Activated CD4-positive, alpha-beta memory T cell treated with anti-CD3 and anti-CD28 coated beads for 36 hours (primary cell): Measurements from ENCODE around the gene PDGFD. TPM values are rescaled to one million over a fixed set of nuclear protein-coding genes. Genes with fewer than 3 reads are reported as not detected.

Experiments used
- CTCF ChIA-PET: fragments of 350-600 bp; sonication (Branson Sonifier 250); formaldehyde crosslinking; loops from one replicate; lab custom pipeline; 2021; ENCODE audit warnings: antibody characterized with exemption, inconsistent platforms; lab: Charles Lee
- POLR2A ChIA-PET: fragments of 350-600 bp; sonication (Branson Sonifier 250); formaldehyde crosslinking; loops from one replicate; lab custom pipeline; 2021; ENCODE audit warnings: antibody characterized with exemption; lab: Charles Lee
- DNase-seq: peaks from one replicate; pipeline ENCODE4 v3.0.0-alpha.2; 2020
- H3K27ac Mint-ChIP-seq: one replicate; pipeline ENCODE4 v1.8.0; 2021; ENCODE audit warnings: mixed read lengths
- H3K27me3 Mint-ChIP-seq: one replicate; pipeline ENCODE4 v1.8.0; 2021; ENCODE audit warnings: mixed read lengths
- H3K36me3 Mint-ChIP-seq: one replicate; pipeline ENCODE4 v1.8.0; 2021; ENCODE audit warnings: mixed read lengths
- H3K4me1 Mint-ChIP-seq: one replicate; pipeline ENCODE4 v1.8.0; 2021; ENCODE audit warnings: low read depth, mixed read lengths
- H3K4me3 Mint-ChIP-seq: one replicate; pipeline ENCODE4 v1.8.0; 2021; ENCODE audit warnings: mild to moderate bottlenecking, mixed read lengths
- H3K9me3 Mint-ChIP-seq: one replicate; pipeline ENCODE4 v1.8.0; 2021; ENCODE audit warnings: mixed read lengths
- intact Hi-C: fragments of 100-400 bp; cut with micrococcal nuclease; formaldehyde crosslinking; loops from one replicate; pipeline ENCODE4 v1.15.1; 2023
- total RNA-seq, 2 experiments: library from RNA; stranded (reverse); gene quantifications; one replicate each; pipeline ENCODE4 v1.2.3, GENCODE V29; 2021

Gene PDGFD
- total RNA-seq, 2 experiments from 2014 or later, result not detected

- H3K4me3 Mint-ChIP-seq, result no peak overlapping the region
- H3K27ac Mint-ChIP-seq, result no peak overlapping the region
- DNase-seq, result no peak
- H3K36me3 Mint-ChIP-seq, result no peaks in the 10 kb centered on the region
- CTCF ChIA-PET, result no interaction called here
- POLR2A ChIA-PET, result no interaction called here
- H3K27me3 Mint-ChIP-seq, result no peaks in the 10 kb centered on the region
- H3K4me1 Mint-ChIP-seq, result no peaks in the 10 kb centered on the region
- intact Hi-C loops, result no loop called here
- H3K9me3 Mint-ChIP-seq, result peaks cover 2% of the 10 kb centered on the region
Observed at GRCh38 chr11:104106136-104106754, 57.7 kb downstream of the PDGFD start.

- intact Hi-C loops, result no loop called here
Observed at GRCh38 chr11:104105155-104105554, 58.8 kb downstream of the PDGFD start.

GRCh38 chr11:104104664-104105063 lies 59.3 kb downstream of the PDGFD start:
- no peak for DNase-seq
- no peak overlapping the region for H3K4me3 Mint-ChIP-seq
- H3K27ac Mint-ChIP-seq, result no peak overlapping the region
- ChIA-PET CTCF (no interaction called here), POLR2A (no interaction called here)
- no peaks in the 10 kb centered on the region for H3K36me3 Mint-ChIP-seq
- no peaks in the 10 kb centered on the region for H3K27me3 Mint-ChIP-seq
- intact Hi-C loops, result no loop called here
- H3K4me1 Mint-ChIP-seq, result no peaks in the 10 kb centered on the region
- H3K9me3 Mint-ChIP-seq, result peaks cover 2% of the 10 kb centered on the region

More at GRCh38 chr11:104105155-104105554, 58.8 kb downstream of the PDGFD start:
- no peak for DNase-seq
- Mint-ChIP-seq H3K4me3 (no peak overlapping the region), H3K4me1 (no peaks in the 10 kb centered on the region), H3K9me3 (peaks cover 2% of the 10 kb centered on the region), H3K27ac (no peak overlapping the region), H3K36me3 (no peaks in the 10 kb centered on the region), H3K27me3 (no peaks in the 10 kb centered on the region)
- POLR2A ChIA-PET, result no interaction called here
- CTCF ChIA-PET, result no interaction called here

- Mint-ChIP-seq H3K9me3 (peaks cover 2% of the 10 kb centered on the region), H3K4me3 (no peak overlapping the region), H3K27ac (no peak overlapping the region), H3K36me3 (no peaks in the 10 kb centered on the region), H3K27me3 (no peaks in the 10 kb centered on the region), H3K4me1 (no peaks in the 10 kb centered on the region)
- no peak for DNase-seq
- ChIA-PET POLR2A (no interaction called here), CTCF (no interaction called here)
- intact Hi-C loops, result no loop called here
Observed at GRCh38 chr11:104104201-104104600, 59.7 kb downstream of the PDGFD start.

GRCh38 chr11:104098555-104098954 lies 65.4 kb downstream of the PDGFD start:
- Mint-ChIP-seq H3K36me3 (no peaks in the 10 kb centered on the region), H3K27ac (no peak overlapping the region), H3K4me1 (no peaks in the 10 kb centered on the region), H3K4me3 (no peak overlapping the region), H3K9me3 (peaks cover 2% of the 10 kb centered on the region), H3K27me3 (no peaks in the 10 kb centered on the region)
- ChIA-PET CTCF (no interaction called here), POLR2A (interaction anchor here (0.5 kb wide), 1 partner anchor 418 kb away, joined by 3 read pairs; no protein-coding TSS in a partner anchor)
- no peak for DNase-seq
- intact Hi-C loops, result no loop called here

- Mint-ChIP-seq H3K27me3 (no peaks in the 10 kb centered on the region), H3K4me1 (no peaks in the 10 kb centered on the region), H3K4me3 (no peak overlapping the region), H3K27ac (no peak overlapping the region), H3K36me3 (no peaks in the 10 kb centered on the region), H3K9me3 (peaks cover 2% of the 10 kb centered on the region)
- ChIA-PET POLR2A (no interaction called here), CTCF (no interaction called here)
- no peak for DNase-seq
- intact Hi-C loops, result no loop called here
Observed at GRCh38 chr11:104098132-104098531, 65.8 kb downstream of the PDGFD start.

GRCh38 chr11:104096900-104097299 lies 67.0 kb downstream of the PDGFD start:
- DNase-seq, result no peak
- Mint-ChIP-seq H3K4me3 (no peak overlapping the region), H3K4me1 (no peaks in the 10 kb centered on the region), H3K9me3 (peaks cover under 1% of the 10 kb centered on the region), H3K27me3 (no peaks in the 10 kb centered on the region), H3K27ac (no peak overlapping the region), H3K36me3 (no peaks in the 10 kb centered on the region)
- POLR2A ChIA-PET, result no interaction called here
- intact Hi-C loops, result no loop called here
- CTCF ChIA-PET, result no interaction called here

GRCh38 chr11:104095791-104096190 lies 68.2 kb downstream of the PDGFD start:
- intact Hi-C loops, result no loop called here
- DNase-seq, result no peak
- ChIA-PET CTCF (no interaction called here), POLR2A (no interaction called here)
- no peaks in the 10 kb centered on the region for H3K27me3 Mint-ChIP-seq
- no peaks in the 10 kb centered on the region for H3K9me3 Mint-ChIP-seq
- no peak overlapping the region for H3K4me3 Mint-ChIP-seq
- H3K4me1 Mint-ChIP-seq, result no peaks in the 10 kb centered on the region
- no peaks in the 10 kb centered on the region for H3K36me3 Mint-ChIP-seq
- no peak overlapping the region for H3K27ac Mint-ChIP-seq

GRCh38 chr11:104094576-104094975 lies 69.4 kb downstream of the PDGFD start:
- H3K27ac Mint-ChIP-seq, result no peak overlapping the region
- intact Hi-C loops, result no loop called here
- POLR2A ChIA-PET, result no interaction called here
- H3K4me3 Mint-ChIP-seq, result no peak overlapping the region
- H3K27me3 Mint-ChIP-seq, result no peaks in the 10 kb centered on the region
- no peaks in the 10 kb centered on the region for H3K9me3 Mint-ChIP-seq
- H3K4me1 Mint-ChIP-seq, result no peaks in the 10 kb centered on the region
- CTCF ChIA-PET, result no interaction called here
- no peaks in the 10 kb centered on the region for H3K36me3 Mint-ChIP-seq
- no peak for DNase-seq

GRCh38 chr11:104093426-104094280 lies 70.3 kb downstream of the PDGFD start:
- H3K36me3 Mint-ChIP-seq, result no peaks in the 10 kb centered on the region
- no peak for DNase-seq
- no peaks in the 10 kb centered on the region for H3K9me3 Mint-ChIP-seq
- H3K27ac Mint-ChIP-seq, result no peak overlapping the region
- no peaks in the 10 kb centered on the region for H3K4me1 Mint-ChIP-seq
- intact Hi-C loops, result no loop called here
- ChIA-PET POLR2A (no interaction called here), CTCF (no interaction called here)
- H3K4me3 Mint-ChIP-seq, result no peak overlapping the region
- no peaks in the 10 kb centered on the region for H3K27me3 Mint-ChIP-seq

GRCh38 chr11:104092744-104093143 lies 71.2 kb downstream of the PDGFD start:
- CTCF ChIA-PET, result no interaction called here
- Mint-ChIP-seq H3K4me1 (no peaks in the 10 kb centered on the region), H3K9me3 (no peaks in the 10 kb centered on the region), H3K27me3 (no peaks in the 10 kb centered on the region), H3K4me3 (no peak overlapping the region), H3K27ac (no peak overlapping the region), H3K36me3 (no peaks in the 10 kb centered on the region)
- POLR2A ChIA-PET, result no interaction called here
- intact Hi-C loops, result no loop called here
- no peak for DNase-seq

- CTCF ChIA-PET, result interaction anchor here (0.7 kb wide), 1 partner anchor 77 kb away, joined by 3 read pairs; no protein-coding TSS in a partner anchor
- POLR2A ChIA-PET, result no interaction called here
Observed at GRCh38 chr11:104091281-104092096, 72.5 kb downstream of the PDGFD start.

More at GRCh38 chr11:104091281-104092096, 72.5 kb downstream of the PDGFD start:
- H3K4me3 Mint-ChIP-seq, result no peak overlapping the region
- DNase-seq, result no peak
- H3K27me3 Mint-ChIP-seq, result no peaks in the 10 kb centered on the region
- H3K9me3 Mint-ChIP-seq, result no peaks in the 10 kb centered on the region
- H3K36me3 Mint-ChIP-seq, result no peaks in the 10 kb centered on the region
- no peaks in the 10 kb centered on the region for H3K4me1 Mint-ChIP-seq
- no peak overlapping the region for H3K27ac Mint-ChIP-seq
- intact Hi-C loops, result no loop called here
